Measurements from ENCODE around the gene TTYH2. TPM values are rescaled to one million over a fixed set of nuclear protein-coding genes. Genes with fewer than 3 reads are reported as not detected.

TTYH2 gene
- total RNA-seq, 1 donor from 2014 or later: 30.3 TPM

- H3K4me1 ChIP-seq: peaks cover 10 to 24% of the 10 kb centered on the region in 2 donors
- no peaks in the 10 kb centered on the region for H3K9me3 ChIP-seq
- H3K4me3 ChIP-seq: no peak overlapping the region
- no peak for DNase-seq (ENCODE audit: low spot score in 2 of 2)
- TF ChIP-seq CTCF (IDR thresholded peaks at IDR 0.05): no peak
- H3K36me3 ChIP-seq: peaks cover 35 to 56% of the 10 kb centered on the region in 2 donors
- H3K27ac ChIP-seq: no peak overlapping the region
- intact Hi-C loops (cut with DNase I): loop anchor here (10.0 kb wide), 2 partner anchors 432 to 568 kb away; partner anchors contain the start of gene NAT9
- H3K27me3 ChIP-seq: no peaks in the 10 kb centered on the region
These were observed 7.0 kb upstream of the TTYH2 start for GRCh38 chr17:74206332-74206818.

- Histone ChIP-seq H3K4me3 (no peak overlapping the region), H3K9me3 (no peaks in the 10 kb centered on the region), H3K27ac (no peak overlapping the region), H3K27me3 (no peaks in the 10 kb centered on the region), H3K4me1 (peaks cover 23 to 36% of the 10 kb centered on the region in 2 donors), H3K36me3 (peaks cover 31 to 49% of the 10 kb centered on the region in 2 donors)
- peak; percentile 84 to 97 (median 93) for TF ChIP-seq CTCF (IDR thresholded peaks at IDR 0.05)
- intact Hi-C loops (cut with DNase I): loop anchor here (5.0 to 10.0 kb wide), 4 partner anchors 167 to 1116 kb away; partner anchors contain the start of genes COG1, FDXR and SLC39A11
- peak in 1 of 2 donors; percentile 79 for DNase-seq (ENCODE audit: low spot score in 2 of 2)
These were observed 2.9 kb upstream of the TTYH2 start for GRCh38 chr17:74210191-74211140.

GRCh38 chr17:74211141-74211911 lies 2.0 kb upstream of the TTYH2 start:
- TF ChIP-seq CTCF (IDR thresholded peaks at IDR 0.05): no peak
- Histone ChIP-seq H3K4me3 (peak overlapping the region; percentile 60 to 75), H3K9me3 (no peaks in the 10 kb centered on the region), H3K4me1 (peaks cover 23 to 34% of the 10 kb centered on the region in 2 donors), H3K27ac (no peak overlapping the region), H3K36me3 (peaks cover 24 to 40% of the 10 kb centered on the region in 2 donors), H3K27me3 (no peaks in the 10 kb centered on the region)
- intact Hi-C loops (cut with DNase I): loop anchor here (5.0 to 10.0 kb wide), 4 partner anchors 166 to 1117 kb away; partner anchors contain the start of genes COG1, FDXR and SLC39A11
- DNase-seq (ENCODE audit: low spot score in 2 of 2): no peak

GRCh38 chr17:74211912-74212208 lies 1.5 kb upstream of the TTYH2 start:
- H3K27ac ChIP-seq: no peak overlapping the region
- TF ChIP-seq CTCF (IDR thresholded peaks at IDR 0.05): no peak
- H3K27me3 ChIP-seq: no peaks in the 10 kb centered on the region
- intact Hi-C loops (cut with DNase I): loop anchor here (1.0 to 10.0 kb wide), 5 partner anchors 9 to 1117 kb away; partner anchors contain the start of genes COG1, FDXR, RPL38 and SLC39A11
- H3K4me3 ChIP-seq: peak overlapping the region; percentile 60 to 75
- no peak for DNase-seq (ENCODE audit: low spot score in 2 of 2)
- peaks cover 24 to 36% of the 10 kb centered on the region in 2 donors for H3K36me3 ChIP-seq
- no peaks in the 10 kb centered on the region for H3K9me3 ChIP-seq
- peaks cover 23 to 34% of the 10 kb centered on the region in 2 donors for H3K4me1 ChIP-seq

- intact Hi-C loops (cut with DNase I): loop anchor here (1.0 to 10.0 kb wide), 5 partner anchors 9 to 1118 kb away; partner anchors contain the start of genes COG1, FDXR, RPL38 and SLC39A11
- H3K4me3 ChIP-seq: peak overlapping the region; percentile 60 to 75
- peaks cover 23 to 34% of the 10 kb centered on the region in 2 donors for H3K4me1 ChIP-seq
These were observed 1.0 kb upstream of the TTYH2 start for GRCh38 chr17:74212209-74212912.

More at GRCh38 chr17:74212209-74212912, 1.0 kb upstream of the TTYH2 start:
- H3K9me3 ChIP-seq: no peaks in the 10 kb centered on the region
- TF ChIP-seq CTCF (IDR thresholded peaks at IDR 0.05): no peak
- no peak for DNase-seq (ENCODE audit: low spot score in 2 of 2)
- no peaks in the 10 kb centered on the region for H3K27me3 ChIP-seq
- peak overlapping the region; percentile 68 to 81 for H3K27ac ChIP-seq
- peaks cover 24 to 31% of the 10 kb centered on the region in 2 donors for H3K36me3 ChIP-seq

All from ascending aorta (tissue), 2 donors.